DMS153 treated with DMSO at 0.1 percent for 48 hours (cell line): ENCODE measurements around the gene ITGAD.

Experiments used
- DNase-seq: peaks from one replicate; lab custom pipeline; 2025; ENCODE audit not compliant: unreplicated experiment; lab: John Stamatoyannopoulos, UW

The ITGAD gene

DNA sequence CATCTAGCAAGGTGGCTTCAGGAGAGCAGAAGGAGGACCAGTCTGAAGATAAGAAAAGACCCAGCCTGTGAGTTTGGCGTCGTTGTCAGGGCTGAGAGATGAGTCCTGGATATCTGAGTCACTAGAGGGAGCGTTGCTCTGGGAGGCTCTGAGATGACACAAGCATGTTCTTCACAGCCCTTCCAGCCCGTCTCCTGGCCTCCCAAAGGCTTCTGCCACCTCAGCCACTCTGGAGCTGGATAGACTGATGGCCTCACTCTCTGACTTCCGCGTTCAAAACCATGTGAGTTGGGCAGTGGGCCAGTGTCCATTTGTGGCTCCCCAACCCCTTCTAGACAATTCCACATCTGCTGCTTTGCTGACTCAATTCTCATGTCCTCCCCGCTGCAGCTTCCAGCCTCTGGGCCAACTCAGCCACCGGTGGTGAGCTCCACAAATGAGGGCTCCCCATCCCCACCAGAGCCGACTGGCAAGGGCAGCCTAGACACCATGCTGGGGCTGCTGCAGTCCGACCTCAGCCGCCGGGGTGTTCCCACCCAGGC lies 81.1 kb downstream of the ITGAD start:
- no peak for DNase-seq

- DNase-seq = no peak
Measured at GRCh38 chr16:31474773-31475738, 81.9 kb downstream of the ITGAD start.

DNA sequence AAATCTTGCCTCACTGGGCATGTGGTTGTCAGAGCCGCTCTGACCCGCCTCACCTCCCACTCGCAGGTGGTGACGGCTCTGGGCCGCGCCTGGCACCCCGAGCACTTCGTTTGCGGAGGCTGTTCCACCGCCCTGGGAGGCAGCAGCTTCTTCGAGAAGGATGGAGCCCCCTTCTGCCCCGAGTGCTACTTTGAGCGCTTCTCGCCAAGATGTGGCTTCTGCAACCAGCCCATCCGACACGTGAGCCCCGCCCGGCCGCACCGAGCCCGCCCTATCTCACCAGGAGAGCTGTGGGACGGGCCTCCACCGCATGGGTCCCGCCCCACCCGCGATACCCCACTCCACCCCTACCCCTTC lies 82.8 kb downstream of the ITGAD start:
- no peak for DNase-seq
